Measurements from ENCODE around the gene CHRDL1. TPM values are rescaled to one million over a fixed set of nuclear protein-coding genes. Genes with fewer than 3 reads are reported as not detected.
A peak's percentile ranks its signal among the peaks of the same experiment; 100 is the strongest.

Gene CHRDL1
- total RNA-seq, 1 experiment from 2014 or later, result 0.47 TPM

DNA sequence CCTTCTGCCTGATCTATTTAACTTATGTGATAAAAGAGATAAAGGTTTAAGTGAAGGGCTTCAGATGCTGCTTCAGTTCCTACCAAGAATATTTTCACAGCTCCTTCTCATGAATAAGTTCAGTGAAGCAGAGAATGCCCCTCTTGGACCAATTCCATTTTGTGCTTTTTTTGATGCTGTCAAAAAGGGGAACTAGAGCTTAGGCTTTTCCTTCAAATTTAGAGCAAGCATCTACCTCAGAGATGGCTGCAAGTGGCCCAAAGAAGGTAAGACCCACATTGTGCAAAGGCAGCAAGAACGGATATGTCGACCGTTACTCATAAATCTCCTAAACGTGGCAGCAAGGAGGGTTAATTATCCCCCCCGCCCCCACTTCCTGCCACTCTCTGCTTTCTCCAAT is 4.5 kb downstream of the CHRDL1 start:
- TF ChIP-seq EZH2phosphoT487 (IDR thresholded peaks at IDR 0.05; ENCODE audit: borderline replicate concordance, low read length), result no peak
- TF ChIP-seq EZH2 (IDR thresholded peaks at IDR 0.05; ENCODE audit: low read length, unreplicated experiment), result no peak
- TF ChIP-seq, protein P1, sequence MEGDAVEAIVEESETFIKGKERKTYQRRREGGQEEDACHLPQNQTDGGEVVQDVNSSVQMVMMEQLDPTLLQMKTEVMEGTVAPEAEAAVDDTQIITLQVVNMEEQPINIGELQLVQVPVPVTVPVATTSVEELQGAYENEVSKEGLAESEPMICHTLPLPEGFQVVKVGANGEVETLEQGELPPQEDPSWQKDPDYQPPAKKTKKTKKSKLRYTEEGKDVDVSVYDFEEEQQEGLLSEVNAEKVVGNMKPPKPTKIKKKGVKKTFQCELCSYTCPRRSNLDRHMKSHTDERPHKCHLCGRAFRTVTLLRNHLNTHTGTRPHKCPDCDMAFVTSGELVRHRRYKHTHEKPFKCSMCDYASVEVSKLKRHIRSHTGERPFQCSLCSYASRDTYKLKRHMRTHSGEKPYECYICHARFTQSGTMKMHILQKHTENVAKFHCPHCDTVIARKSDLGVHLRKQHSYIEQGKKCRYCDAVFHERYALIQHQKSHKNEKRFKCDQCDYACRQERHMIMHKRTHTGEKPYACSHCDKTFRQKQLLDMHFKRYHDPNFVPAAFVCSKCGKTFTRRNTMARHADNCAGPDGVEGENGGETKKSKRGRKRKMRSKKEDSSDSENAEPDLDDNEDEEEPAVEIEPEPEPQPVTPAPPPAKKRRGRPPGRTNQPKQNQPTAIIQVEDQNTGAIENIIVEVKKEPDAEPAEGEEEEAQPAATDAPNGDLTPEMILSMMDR (conservative IDR thresholded peaks at IDR 0.05; ENCODE audit: low read depth, low read length), result no peak
- BruUV-seq (replicated peaks), result no TSS peak
- no peaks in the 10 kb centered on the region for H3K79me2 ChIP-seq (ENCODE audit: low read length)
- no peak overlapping the region for H3K27ac ChIP-seq (ENCODE audit: low read length)
- H3K4me3 ChIP-seq (ENCODE audit: low read length), result no peak overlapping the region
- no peaks in the 10 kb centered on the region for H3F3A ChIP-seq (ENCODE audit: low read length, unreplicated experiment)
- H3K27me3 ChIP-seq (ENCODE audit: low read length), result peaks cover 32% of the 10 kb centered on the region
- H3K9me2 ChIP-seq (replicated peaks; ENCODE audit: low read length), result no peaks in the 10 kb centered on the region
- no peaks in the 10 kb centered on the region for H3K4me1 ChIP-seq (ENCODE audit: insufficient read depth, low read length)
- CTCF ChIA-PET, result no interaction called here
- DNase-seq (no peak), ATAC-seq (no peak)
- H3K36me3 ChIP-seq (ENCODE audit: low read depth, low read length), result no peaks in the 10 kb centered on the region
- no peak overlapping the region for H3K4me2 ChIP-seq (ENCODE audit: low read length)
- H4K20me1 ChIP-seq (ENCODE audit: low read length), result no peaks in the 10 kb centered on the region
- H3K9ac ChIP-seq (ENCODE audit: low read length), result no peak overlapping the region
- no peak overlapping the region for H2AFZ ChIP-seq (ENCODE audit: low read length)
- POLR2A ChIA-PET (ENCODE audit: unreplicated experiment), result no interaction called here
- no peaks in the 10 kb centered on the region for H3K9me3 ChIP-seq (ENCODE audit: low read length)
- intact Hi-C loops (cut with micrococcal nuclease), result no loop called here

DNA sequence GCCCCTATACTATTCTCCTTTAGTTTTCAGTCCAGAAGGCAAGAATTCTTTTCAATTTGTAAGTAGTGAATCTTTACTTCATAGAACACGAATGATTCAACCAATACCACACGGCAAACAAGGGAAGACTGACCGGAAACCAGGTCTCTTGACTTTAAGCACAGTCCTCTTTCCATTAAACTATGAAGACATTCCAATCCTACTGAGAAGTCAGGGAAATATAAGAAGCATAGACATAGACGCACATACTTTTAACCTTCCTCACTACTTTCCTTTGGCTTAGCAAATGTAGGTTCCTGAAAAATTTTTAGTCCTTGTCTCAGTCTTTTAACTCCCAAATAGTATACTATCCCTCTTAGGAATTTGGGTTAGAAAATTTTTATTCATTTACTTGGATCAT is 9.1 kb downstream of the CHRDL1 start:
- POLR2A ChIA-PET (ENCODE audit: unreplicated experiment), result no interaction called here
- Histone ChIP-seq H3K4me3 (ENCODE audit: low read length) (no peak overlapping the region), H3K4me2 (ENCODE audit: low read length) (no peak overlapping the region), H3K4me1 (ENCODE audit: insufficient read depth, low read length) (no peaks in the 10 kb centered on the region), H2AFZ (ENCODE audit: low read length) (no peak overlapping the region), H3K27ac (ENCODE audit: low read length) (no peak overlapping the region), H3K79me2 (ENCODE audit: low read length) (no peaks in the 10 kb centered on the region), H3K36me3 (ENCODE audit: low read depth, low read length) (no peaks in the 10 kb centered on the region), H3K27me3 (ENCODE audit: low read length) (no peaks in the 10 kb centered on the region), H4K20me1 (ENCODE audit: low read length) (no peaks in the 10 kb centered on the region), H3K9me3 (ENCODE audit: low read length) (no peaks in the 10 kb centered on the region), H3F3A (ENCODE audit: low read length, unreplicated experiment) (no peaks in the 10 kb centered on the region), H3K9me2 (replicated peaks; ENCODE audit: low read length) (no peaks in the 10 kb centered on the region), H3K9ac (ENCODE audit: low read length) (no peak overlapping the region)
- DNase-seq, result peak; percentile 25
- TF ChIP-seq EZH2 (IDR thresholded peaks at IDR 0.05; ENCODE audit: low read length, unreplicated experiment) (no peak), EZH2phosphoT487 (IDR thresholded peaks at IDR 0.05; ENCODE audit: borderline replicate concordance, low read length) (no peak)
- TF ChIP-seq, protein P1 (conservative IDR thresholded peaks at IDR 0.05; ENCODE audit: low read depth, low read length), result no peak
- BruUV-seq (replicated peaks), result no TSS peak
- CTCF ChIA-PET, result no interaction called here
- intact Hi-C loops (cut with micrococcal nuclease), result no loop called here
- ATAC-seq, result no peak

DNA sequence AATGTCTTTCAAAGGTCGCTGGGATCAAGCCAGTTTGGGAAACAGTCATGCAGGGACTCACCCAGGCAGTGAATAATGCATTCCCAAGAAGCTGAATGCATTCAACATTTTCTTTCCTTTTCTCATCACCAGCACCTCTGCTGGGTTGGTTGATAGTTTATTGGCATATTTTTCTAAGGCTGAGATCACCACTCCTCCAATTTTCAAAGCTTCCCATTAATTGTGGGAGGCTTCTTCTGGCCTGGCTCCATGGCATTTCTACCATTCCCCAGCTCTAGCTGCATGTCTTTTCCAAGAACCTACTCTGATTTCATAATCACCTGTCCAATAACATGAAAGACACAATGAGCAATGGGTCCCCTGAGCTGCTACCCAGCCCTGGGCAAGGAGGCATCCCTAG is 35.8 kb downstream of the CHRDL1 start:
- no peaks in the 10 kb centered on the region for H4K20me1 ChIP-seq (ENCODE audit: low read length)
- no peaks in the 10 kb centered on the region for H3F3A ChIP-seq (ENCODE audit: low read length, unreplicated experiment)
- H3K9ac ChIP-seq (ENCODE audit: low read length), result no peak overlapping the region
- POLR2A ChIA-PET (ENCODE audit: unreplicated experiment), result no interaction called here
- H3K9me3 ChIP-seq (ENCODE audit: low read length), result no peaks in the 10 kb centered on the region
- no peak overlapping the region for H3K27ac ChIP-seq (ENCODE audit: low read length)
- CTCF ChIA-PET, result no interaction called here
- TF ChIP-seq, protein P1 (conservative IDR thresholded peaks at IDR 0.05; ENCODE audit: low read depth, low read length), result no peak
- no peak for TF ChIP-seq EZH2phosphoT487 (IDR thresholded peaks at IDR 0.05; ENCODE audit: borderline replicate concordance, low read length)
- no peak for TF ChIP-seq EZH2 (IDR thresholded peaks at IDR 0.05; ENCODE audit: low read length, unreplicated experiment)
- intact Hi-C loops (cut with micrococcal nuclease), result no loop called here
- DNase-seq (no peak), ATAC-seq (no peak)
- no peaks in the 10 kb centered on the region for H3K27me3 ChIP-seq (ENCODE audit: low read length)
- H3K36me3 ChIP-seq (ENCODE audit: low read depth, low read length), result no peaks in the 10 kb centered on the region
- BruUV-seq (replicated peaks), result no TSS peak
- H3K9me2 ChIP-seq (replicated peaks; ENCODE audit: low read length), result no peaks in the 10 kb centered on the region
- H3K79me2 ChIP-seq (ENCODE audit: low read length), result no peaks in the 10 kb centered on the region
- no peak overlapping the region for H2AFZ ChIP-seq (ENCODE audit: low read length)
- H3K4me2 ChIP-seq (ENCODE audit: low read length), result no peak overlapping the region
- H3K4me1 ChIP-seq (ENCODE audit: insufficient read depth, low read length), result no peaks in the 10 kb centered on the region
- no peak overlapping the region for H3K4me3 ChIP-seq (ENCODE audit: low read length)

Data from PC-3 (cell line).